GM12878 (cell line): Measurements from ENCODE around the gene ARMC8. TPM values are rescaled to one million over a fixed set of nuclear protein-coding genes. Genes with fewer than 3 reads are reported as not detected.
A peak's percentile ranks its signal among the peaks of the same experiment; 100 is the strongest.

Experiments
- BMI1 ChIP-seq: fragments of 450-650 bp; IDR thresholded peaks from 2 replicates; pipeline ENCODE4 v1.6.1; 2016; ENCODE audit warnings: mild to moderate bottlenecking, moderate library complexity, borderline replicate concordance
- BRCA1 ChIP-seq: IDR thresholded peaks from 2 replicates; pipeline ENCODE4 v1.6.1; 2011; ENCODE audit warnings: low read depth, low read length, improper control_type of control experiment
- CBFB ChIP-seq: IDR thresholded peaks from 2 replicates; pipeline ENCODE4 v1.6.1; 2016; ENCODE audit warnings: antibody characterized with exemption, low read depth
- CBX5 ChIP-seq: sonication (generic); IDR thresholded peaks from 2 replicates; pipeline ENCODE4 v1.6.1; 2016; ENCODE audit warnings: low read depth, moderate library complexity, mild to moderate bottlenecking, inconsistent platforms
- CEBPZ ChIP-seq: fragments of 150-350 bp; IDR thresholded peaks from 2 replicates; pipeline ENCODE4 v1.6.1; 2016; ENCODE audit warnings: low read depth, low read length
- E2F4 ChIP-seq: IDR thresholded peaks from 2 replicates; pipeline ENCODE4 v1.6.1; 2012; ENCODE audit warnings: low read depth, low read length, improper control_type of control experiment
- EGR1 ChIP-seq, 2 experiments: IDR thresholded peaks; 1 replicate in 1 of 2; 2 replicates in 1 of 2; pipeline ENCODE4 v1.6.1; 2011 to 2012; ENCODE audit warnings: low read depth in 2 of 2, low read length in 2 of 2, borderline replicate concordance in 1 of 2, mild to moderate bottlenecking in 1 of 2, moderate library complexity in 1 of 2
- EP300 ChIP-seq, 2 experiments: fragments of 150-350 bp in 1 of 2; IDR thresholded peaks; 2 replicates each; pipeline ENCODE4 v1.6.1; 2011 to 2012; ENCODE audit warnings: low read depth in 2 of 2, low read length in 2 of 2, borderline replicate concordance in 1 of 2, improper control_type of control experiment in 1 of 2, inconsistent platforms in 1 of 2; ENCODE audit not compliant: control insufficient read depth in 1 of 2
- ETV6 ChIP-seq, 2 experiments: fragments of 450-650 bp in 1 of 2; IDR thresholded peaks in 1 of 2; conservative IDR thresholded peaks in 1 of 2; 2 replicates each; pipeline ENCODE4 v1.6.1; 2014; ENCODE audit warnings: antibody characterized with exemption in 1 of 2, borderline replicate concordance in 1 of 2, low read depth in 1 of 2, mild to moderate bottlenecking in 1 of 2, moderate library complexity in 1 of 2
- FOS ChIP-seq: IDR thresholded peaks from 3 replicates; pipeline ENCODE4 v1.6.1; 2011; ENCODE audit warnings: borderline replicate concordance; ENCODE audit not compliant: insufficient read length; ENCODE audit errors: extremely low read depth
- GATAD2B ChIP-seq: fragments of 450-650 bp; conservative IDR thresholded peaks from 2 replicates; pipeline ENCODE4 v1.6.1; 2017; ENCODE audit warnings: low read depth, mild to moderate bottlenecking, moderate library complexity
- HCFC1 ChIP-seq: fragments of 150-350 bp; IDR thresholded peaks from 2 replicates; pipeline ENCODE4 v1.6.1; 2014; ENCODE audit warnings: low read length
- HDAC2 ChIP-seq: fragments of 200-600 bp; sonication (generic); IDR thresholded peaks from 2 replicates; pipeline ENCODE4 v1.6.1; 2017
- IRF4 ChIP-seq: IDR thresholded peaks from 2 replicates; pipeline ENCODE4 v1.6.1; 2011; ENCODE audit warnings: low read depth, low read length
- KAT2A ChIP-seq: conservative IDR thresholded peaks from 2 replicates; pipeline ENCODE4 v1.6.1; 2011; ENCODE audit warnings: low read depth, low read length; ENCODE audit not compliant: control insufficient read depth
- LARP7 ChIP-seq: fragments of 450-650 bp; IDR thresholded peaks from 2 replicates; pipeline ENCODE4 v1.6.1; 2017; ENCODE audit warnings: mild to moderate bottlenecking
- MTA2 ChIP-seq: fragments of 450-650 bp; IDR thresholded peaks from 2 replicates; pipeline ENCODE4 v1.6.1; 2016; ENCODE audit warnings: low read depth, mild to moderate bottlenecking, moderate library complexity
- MXI1 ChIP-seq: fragments of 150-350 bp; IDR thresholded peaks from 2 replicates; pipeline ENCODE4 v1.6.1; 2011; ENCODE audit warnings: low read depth, mild to moderate bottlenecking, inconsistent platforms, low read length, improper control_type of control experiment
- NBN ChIP-seq: fragments of 450-650 bp; IDR thresholded peaks from 2 replicates; pipeline ENCODE4 v1.6.1; 2016
- NFYA ChIP-seq: IDR thresholded peaks from 2 replicates; pipeline ENCODE4 v1.6.1; 2011; ENCODE audit warnings: low read depth, mild to moderate bottlenecking, low read length, improper control_type of control experiment, borderline replicate concordance
- SMC3 ChIP-seq: IDR thresholded peaks from 2 replicates; pipeline ENCODE4 v1.6.1; 2011; ENCODE audit warnings: low read length, improper control_type of control experiment, borderline replicate concordance
- SRF ChIP-seq, 2 experiments: IDR thresholded peaks; 2 replicates each; pipeline ENCODE4 v1.6.1; 2011; ENCODE audit warnings: low read depth in 2 of 2, low read length in 2 of 2, mild to moderate bottlenecking in 1 of 2, moderate library complexity in 1 of 2
- SUZ12 ChIP-seq: fragments of 200-600 bp; sonication (generic); IDR thresholded peaks from one replicate; pipeline ENCODE4 v1.6.1; 2018; ENCODE audit warnings: antibody characterized with exemption, mild to moderate bottlenecking; ENCODE audit not compliant: unreplicated experiment
- TCF7 ChIP-seq: IDR thresholded peaks from 2 replicates; pipeline ENCODE4 v1.6.1; 2014; ENCODE audit warnings: antibody characterized with exemption, borderline replicate concordance
- ZNF384 ChIP-seq: IDR thresholded peaks from 2 replicates; pipeline ENCODE4 v1.6.1; 2012; ENCODE audit warnings: low read depth, mild to moderate bottlenecking, low read length, improper control_type of control experiment, borderline replicate concordance
- polyA plus RNA-seq, 11 experiments: library from polyadenylated mRNA; depleted of rRNA in 4 of 11; unstranded in 6 of 11; stranded (reverse) in 5 of 11; fragments of >200 nt; fragmentation: Nextera tagmentation in 4 of 11; fragmentation: Illumina TruSeq in 1 of 11; extraction: Ambion mirVana in 4 of 11; extraction: Trizol in 1 of 11; gene quantifications; 1 replicate in 1 of 11; 2 replicates in 10 of 11; pipeline versions ENCODE4 v1.2.1 to v1.2.3, GENCODE V29; 2011 to 2016; ENCODE audit warnings: inconsistent platforms in 2 of 11, missing spikeins in 2 of 11, low read depth in 1 of 11
- total RNA-seq, 4 experiments: library from RNA; depleted of rRNA in 3 of 4; stranded (reverse); fragments of >200 nt in 3 of 4; fragmentation: Illumina TruSeq in 1 of 4; extraction: Trizol in 1 of 4; gene quantifications; 2 replicates each; pipeline versions ENCODE4 v1.2.1 to v1.2.3, GENCODE V29; 2013 to 2021
- TF ChIP-seq, protein P1 (sequence below): IDR thresholded peaks from 2 replicates; pipeline ENCODE4 v1.6.1; 2011; ENCODE audit warnings: borderline replicate concordance, low read depth, mild to moderate bottlenecking, moderate library complexity, low read length; ENCODE audit not compliant: insufficient read depth, poor library complexity, severe bottlenecking

The ARMC8 gene
- total and polyA plus RNA-seq, 10 of the 15 experiments (the other 5 are each of a cell fraction or from before 2014, with no cell fraction given): 29.8 to 93.4 (median 45.3) TPM

DNA sequence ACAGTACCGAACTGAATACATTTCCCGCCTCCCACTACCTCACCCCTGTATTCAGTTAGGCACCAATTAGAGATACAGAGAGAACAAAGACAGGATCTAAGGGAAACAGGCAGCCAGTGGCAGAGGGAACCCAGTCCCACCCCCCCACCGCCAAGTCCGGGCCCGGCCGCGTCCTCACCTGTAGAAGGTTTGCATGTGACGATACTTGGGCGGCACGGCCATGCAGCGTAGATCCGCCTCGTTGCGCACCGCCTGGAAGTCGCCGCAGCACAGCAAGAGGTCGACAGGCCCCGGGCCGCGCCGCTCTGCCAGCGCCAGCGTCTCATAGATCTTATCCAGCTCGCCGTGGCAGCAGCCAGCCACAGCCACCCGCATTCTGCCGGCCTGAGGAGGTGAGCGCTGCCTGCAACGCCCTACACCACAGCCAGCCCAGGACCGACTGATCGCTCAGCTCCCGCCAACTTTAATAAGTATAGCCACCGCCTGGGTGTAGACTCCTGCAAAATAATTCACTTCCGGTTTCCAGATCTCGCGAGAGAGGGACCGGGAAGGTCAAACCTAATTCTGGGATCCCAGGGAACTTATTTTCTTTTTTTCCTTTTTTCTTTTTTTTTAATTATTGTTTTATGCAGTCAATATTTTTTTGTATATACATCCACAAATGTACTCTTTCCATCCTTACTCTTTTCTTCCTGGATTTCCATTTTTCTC lies 12.5 kb upstream of the ARMC8 start, which contains the start of gene DBR1 (continued):
- TF ChIP-seq BMI1: no peak
- no peak for TF ChIP-seq HDAC2
- TF ChIP-seq EP300 (IDR thresholded peaks at IDR 0.05; ENCODE audit: borderline replicate concordance in 1 of 2, control insufficient read depth in 1 of 2, low read depth in 2 of 2, low read length in 2 of 2): no peak
- TF ChIP-seq ETV6 (conservative IDR thresholded peaks at IDR 0.05 in 1 of 2, IDR thresholded peaks at IDR 0.05 in 1 of 2; ENCODE audit: borderline replicate concordance in 1 of 2, low read depth in 1 of 2): no peak
- TF ChIP-seq BRCA1: peak; percentile 91
- TF ChIP-seq GATAD2B: peak; percentile 37; the same call in 1 of the 2 replicates
- TF ChIP-seq SUZ12: no peak
- TF ChIP-seq NFYA: no peak
- TF ChIP-seq CEBPZ: no peak
- peak; percentile 77 for TF ChIP-seq LARP7
- no peak for TF ChIP-seq SMC3
- no peak for TF ChIP-seq TCF7
- TF ChIP-seq E2F4: peak; percentile 35; the same call in 1 of the 2 replicates
- no peak for TF ChIP-seq EGR1 (IDR thresholded peaks at IDR 0.05; ENCODE audit: borderline replicate concordance in 1 of 2, low read depth in 2 of 2, low read length in 2 of 2)
- 0 out of 2 replicates have a peak, but pooled peaks have one; percentile 67 for TF ChIP-seq CBX5
- no peak for TF ChIP-seq HCFC1
- no peak for TF ChIP-seq FOS
- TF ChIP-seq SRF (IDR thresholded peaks at IDR 0.05; ENCODE audit: low read depth in 2 of 2, low read length in 2 of 2): no peak
- TF ChIP-seq KAT2A: no peak
- peak; percentile 34; the same call in 1 of the 2 replicates for TF ChIP-seq MXI1
- no peak for TF ChIP-seq IRF4
- TF ChIP-seq MTA2: no peak
- TF ChIP-seq NBN: no peak
- TF ChIP-seq ZNF384: no peak
- TF ChIP-seq, protein P1, sequence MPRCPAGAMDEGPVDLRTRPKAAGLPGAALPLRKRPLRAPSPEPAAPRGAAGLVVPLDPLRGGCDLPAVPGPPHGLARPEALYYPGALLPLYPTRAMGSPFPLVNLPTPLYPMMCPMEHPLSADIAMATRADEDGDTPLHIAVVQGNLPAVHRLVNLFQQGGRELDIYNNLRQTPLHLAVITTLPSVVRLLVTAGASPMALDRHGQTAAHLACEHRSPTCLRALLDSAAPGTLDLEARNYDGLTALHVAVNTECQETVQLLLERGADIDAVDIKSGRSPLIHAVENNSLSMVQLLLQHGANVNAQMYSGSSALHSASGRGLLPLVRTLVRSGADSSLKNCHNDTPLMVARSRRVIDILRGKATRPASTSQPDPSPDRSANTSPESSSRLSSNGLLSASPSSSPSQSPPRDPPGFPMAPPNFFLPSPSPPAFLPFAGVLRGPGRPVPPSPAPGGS: no peak
- peak; percentile 93 for TF ChIP-seq CBFB
